Neural progenitor cell (in vitro differentiated cells): Measurements from ENCODE around the gene AFF3. TPM values are rescaled to one million over a fixed set of nuclear protein-coding genes. Genes with fewer than 3 reads are reported as not detected.

Source experiments
- DNase-seq: peaks from one replicate; pipeline ENCODE4 v3.0.0-alpha.2; 2016; ENCODE audit warnings: low spot score
- H2AFZ ChIP-seq: fragments of 200-600 bp; sonication (generic); replicated peaks from 2 replicates; pipeline ENCODE4 v1.6.1; 2016; ENCODE audit warnings: antibody characterized with exemption
- H3F3A ChIP-seq: fragments of 200-600 bp; sonication (generic); 2 replicates; pipeline ENCODE4 v1.6.1; 2016; ENCODE audit warnings: antibody characterized with exemption, low read depth
- H3K27ac ChIP-seq: fragments of 200-600 bp; sonication (generic); 2 replicates; pipeline ENCODE4 v1.5.1; 2016; ENCODE audit warnings: mild to moderate bottlenecking
- H3K27me3 ChIP-seq: fragments of 200-600 bp; sonication (generic); 2 replicates; pipeline ENCODE4 v1.6.1; 2016; ENCODE audit warnings: mild to moderate bottlenecking, moderate library complexity
- H3K36me3 ChIP-seq: fragments of 200-600 bp; sonication (generic); 2 replicates; pipeline ENCODE4 v1.5.1; 2016
- H3K4me1 ChIP-seq: fragments of 200-600 bp; sonication (generic); 2 replicates; pipeline ENCODE4 v1.6.1; 2016; ENCODE audit warnings: mixed run types
- H3K4me2 ChIP-seq: fragments of 200-600 bp; sonication (generic); 2 replicates; pipeline ENCODE4 v1.6.1; 2016
- H3K4me3 ChIP-seq: fragments of 200-600 bp; sonication (generic); 2 replicates; pipeline ENCODE4 v1.5.1; 2016
- H3K79me2 ChIP-seq: fragments of 200-600 bp; sonication (generic); 2 replicates; pipeline ENCODE4 v1.6.1; 2016; ENCODE audit warnings: low read depth
- H3K9ac ChIP-seq: fragments of 200-600 bp; sonication (generic); 2 replicates; pipeline ENCODE4 v1.6.1; 2016
- H3K9me3 ChIP-seq: fragments of 200-600 bp; sonication (generic); 2 replicates; pipeline ENCODE4 v1.5.1; 2016; ENCODE audit warnings: low read depth
- H4K20me1 ChIP-seq: fragments of 200-600 bp; sonication (generic); 2 replicates; pipeline ENCODE4 v1.6.1; 2016; ENCODE audit warnings: low read depth
- H3K27ac Mint-ChIP-seq: 3 replicates; pipeline ENCODE4 v1.8.0; 2021; ENCODE audit warnings: mixed read lengths
- H3K27me3 Mint-ChIP-seq: 2 replicates; pipeline ENCODE4 v1.8.0; 2022; ENCODE audit warnings: low read depth, mild to moderate bottlenecking, inconsistent platforms, moderate library complexity, mixed read lengths; ENCODE audit not compliant: insufficient read depth
- H3K36me3 Mint-ChIP-seq: 3 replicates; pipeline ENCODE4 v1.8.0; 2021; ENCODE audit warnings: mixed read lengths
- H3K4me1 Mint-ChIP-seq: 3 replicates; pipeline ENCODE4 v1.8.0; 2021; ENCODE audit warnings: mixed read lengths
- H3K4me3 Mint-ChIP-seq: 3 replicates; pipeline ENCODE4 v1.8.0; 2021; ENCODE audit warnings: mild to moderate bottlenecking, moderate library complexity, mixed read lengths
- H3K9me3 Mint-ChIP-seq: 3 replicates; pipeline ENCODE4 v1.8.0; 2020; ENCODE audit warnings: mixed read lengths
- EZH2 ChIP-seq: fragments of 200-600 bp; sonication (generic); IDR thresholded peaks from 2 replicates; pipeline ENCODE4 v1.6.1; 2017; ENCODE audit warnings: antibody characterized with exemption, mild to moderate bottlenecking, moderate library complexity
- EZH2phosphoT487 ChIP-seq: fragments of 200-600 bp; sonication (generic); IDR thresholded peaks from 2 replicates; pipeline ENCODE4 v1.6.1; 2017; ENCODE audit warnings: antibody characterized with exemption
- total RNA-seq: library from RNA; depleted of rRNA; stranded (reverse); fragments of >200 nt; gene quantifications from 2 replicates; pipeline ENCODE4 v1.2.3, GENCODE V29; 2015; ENCODE audit warnings: low replicate concordance
- TF ChIP-seq, protein P1 (sequence below): fragments of 200-600 bp; sonication (generic); IDR thresholded peaks from 2 replicates; pipeline ENCODE4 v1.5.1; 2017; ENCODE audit warnings: antibody characterized with exemption, mild to moderate bottlenecking

Gene AFF3
- total RNA-seq, 1 donor from 2014 or later: 0.26 TPM

DNA sequence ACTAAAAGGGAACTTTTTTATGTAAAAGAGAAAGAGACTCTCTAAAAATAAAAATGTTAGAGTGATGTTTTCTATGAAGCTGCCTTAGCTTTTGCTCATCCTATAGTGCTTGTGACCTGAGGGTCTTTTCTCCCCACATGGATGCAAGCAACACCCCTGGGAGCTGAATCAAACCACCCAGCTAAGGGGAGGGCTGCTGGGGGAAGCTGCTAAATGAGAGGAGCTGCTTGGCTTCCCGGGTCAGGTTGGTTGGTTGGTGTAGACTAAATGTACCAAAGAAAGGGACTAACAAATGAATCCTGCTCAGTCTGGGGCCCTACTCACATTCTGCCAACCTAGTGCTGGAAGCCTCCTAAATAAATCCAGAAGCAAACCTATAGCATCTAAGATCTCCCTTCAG, 35.0 kb downstream of the AFF3 start:
- Mint-ChIP-seq H3K36me3 (no peaks in the 10 kb centered on the region), H3K9me3 (peaks cover 3% of the 10 kb centered on the region), H3K27me3 (peaks cover 24% of the 10 kb centered on the region), H3K4me3 (no peak overlapping the region), H3K4me1 (peaks cover 46% of the 10 kb centered on the region), H3K27ac (no peak overlapping the region)
- Histone ChIP-seq H3K4me2 (no peak overlapping the region), H3K4me3 (no peak overlapping the region), H3K27me3 (peaks cover 86% of the 10 kb centered on the region), H3K9me3 (no peaks in the 10 kb centered on the region), H3K27ac (no peak overlapping the region), H4K20me1 (peaks cover 14% of the 10 kb centered on the region), H2AFZ (no peak overlapping the region), H3F3A (peaks cover 21% of the 10 kb centered on the region), H3K79me2 (no peaks in the 10 kb centered on the region), H3K9ac (no peak overlapping the region), H3K4me1 (peaks cover 26% of the 10 kb centered on the region), H3K36me3 (no peaks in the 10 kb centered on the region)
- TF ChIP-seq EZH2phosphoT487 (no peak), EZH2 (no peak)
- TF ChIP-seq, protein P1, sequence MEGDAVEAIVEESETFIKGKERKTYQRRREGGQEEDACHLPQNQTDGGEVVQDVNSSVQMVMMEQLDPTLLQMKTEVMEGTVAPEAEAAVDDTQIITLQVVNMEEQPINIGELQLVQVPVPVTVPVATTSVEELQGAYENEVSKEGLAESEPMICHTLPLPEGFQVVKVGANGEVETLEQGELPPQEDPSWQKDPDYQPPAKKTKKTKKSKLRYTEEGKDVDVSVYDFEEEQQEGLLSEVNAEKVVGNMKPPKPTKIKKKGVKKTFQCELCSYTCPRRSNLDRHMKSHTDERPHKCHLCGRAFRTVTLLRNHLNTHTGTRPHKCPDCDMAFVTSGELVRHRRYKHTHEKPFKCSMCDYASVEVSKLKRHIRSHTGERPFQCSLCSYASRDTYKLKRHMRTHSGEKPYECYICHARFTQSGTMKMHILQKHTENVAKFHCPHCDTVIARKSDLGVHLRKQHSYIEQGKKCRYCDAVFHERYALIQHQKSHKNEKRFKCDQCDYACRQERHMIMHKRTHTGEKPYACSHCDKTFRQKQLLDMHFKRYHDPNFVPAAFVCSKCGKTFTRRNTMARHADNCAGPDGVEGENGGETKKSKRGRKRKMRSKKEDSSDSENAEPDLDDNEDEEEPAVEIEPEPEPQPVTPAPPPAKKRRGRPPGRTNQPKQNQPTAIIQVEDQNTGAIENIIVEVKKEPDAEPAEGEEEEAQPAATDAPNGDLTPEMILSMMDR: no peak
- no peak for DNase-seq

DNA sequence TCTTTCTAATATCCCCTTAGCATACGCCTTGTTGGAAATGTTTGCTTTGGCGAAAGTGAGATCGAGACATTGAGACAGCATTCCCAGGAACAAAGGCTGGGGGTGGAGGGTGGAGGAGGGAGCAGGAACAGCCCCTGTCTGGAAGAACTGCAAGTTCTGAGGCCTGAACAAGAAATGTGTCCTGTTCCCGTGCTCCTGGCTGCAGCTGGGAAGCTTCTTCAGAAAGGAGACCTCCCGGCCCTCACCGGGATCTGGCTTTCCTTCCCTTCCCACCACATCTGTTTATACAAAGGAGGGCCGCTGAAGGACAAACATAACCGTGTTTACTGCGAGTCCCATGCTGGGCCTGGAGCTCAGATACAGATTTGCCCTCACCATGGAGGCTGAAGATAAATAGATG, 35.9 kb downstream of the AFF3 start:
- Mint-ChIP-seq H3K4me3 (peak overlapping the region; percentile 88), H3K4me1 (peaks cover 46% of the 10 kb centered on the region), H3K27me3 (peaks cover 22% of the 10 kb centered on the region), H3K9me3 (peaks cover 3% of the 10 kb centered on the region), H3K36me3 (no peaks in the 10 kb centered on the region), H3K27ac (no peak overlapping the region)
- H3K9me3 ChIP-seq: no peaks in the 10 kb centered on the region
- H3K36me3 ChIP-seq: no peaks in the 10 kb centered on the region
- no peak overlapping the region for H3K9ac ChIP-seq
- H3K27me3 ChIP-seq: peaks cover 86% of the 10 kb centered on the region
- H2AFZ ChIP-seq: no peak overlapping the region
- DNase-seq: peak; percentile 45
- H4K20me1 ChIP-seq: peaks cover 14% of the 10 kb centered on the region
- H3K79me2 ChIP-seq: no peaks in the 10 kb centered on the region
- TF ChIP-seq, protein P1: no peak
- TF ChIP-seq EZH2 (no peak), EZH2phosphoT487 (no peak)
- H3F3A ChIP-seq: peaks cover 21% of the 10 kb centered on the region
- peak overlapping the region; percentile 95 for H3K4me2 ChIP-seq
- H3K27ac ChIP-seq: no peak overlapping the region
- H3K4me3 ChIP-seq: peak overlapping the region; percentile 62
- peaks cover 26% of the 10 kb centered on the region for H3K4me1 ChIP-seq

DNA sequence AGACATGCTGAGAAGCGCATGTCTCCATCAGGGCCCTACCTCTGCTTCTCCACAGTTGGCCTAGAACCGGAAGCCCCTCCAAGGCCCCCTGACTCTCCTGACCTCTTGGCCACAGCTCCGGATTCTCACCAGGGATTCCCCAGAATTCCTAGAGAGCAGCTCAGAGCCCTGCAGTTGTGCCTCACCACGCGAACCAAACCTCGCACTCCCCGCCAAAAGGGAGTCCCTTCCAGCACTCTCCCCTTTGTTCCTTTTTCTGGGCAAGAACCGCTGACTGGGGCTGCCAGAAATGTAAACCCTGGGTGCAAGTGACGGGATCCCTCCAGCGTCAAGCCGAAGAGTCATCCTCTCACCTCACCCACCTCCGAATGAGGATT, 36.7 kb downstream of the AFF3 start:
- no peaks in the 10 kb centered on the region for H3K36me3 Mint-ChIP-seq
- no peaks in the 10 kb centered on the region for H3K9me3 ChIP-seq
- H3K27me3 ChIP-seq: peaks cover 85% of the 10 kb centered on the region
- peak overlapping the region; percentile 88 for H3K4me3 Mint-ChIP-seq
- peaks cover 26% of the 10 kb centered on the region for H3K4me1 ChIP-seq
- H3F3A ChIP-seq: peaks cover 21% of the 10 kb centered on the region
- peak overlapping the region; percentile 92 for H2AFZ ChIP-seq
- peaks cover 14% of the 10 kb centered on the region for H4K20me1 ChIP-seq
- peak overlapping the region; percentile 95 for H3K4me2 ChIP-seq
- no peaks in the 10 kb centered on the region for H3K36me3 ChIP-seq
- peaks cover 18% of the 10 kb centered on the region for H3K27me3 Mint-ChIP-seq
- H3K27ac Mint-ChIP-seq: peak overlapping the region; percentile 68
- H3K79me2 ChIP-seq: no peaks in the 10 kb centered on the region
- peak; percentile 43 for DNase-seq
- H3K9me3 Mint-ChIP-seq: peaks cover 3% of the 10 kb centered on the region
- no peak overlapping the region for H3K27ac ChIP-seq
- no peak for TF ChIP-seq EZH2phosphoT487
- TF ChIP-seq EZH2: peak; percentile 69
- TF ChIP-seq, protein P1: no peak
- peak overlapping the region; percentile 62 for H3K4me3 ChIP-seq
- no peak overlapping the region for H3K9ac ChIP-seq
- H3K4me1 Mint-ChIP-seq: peaks cover 46% of the 10 kb centered on the region
